SU-DHL-6 (cell line): Measurements from ENCODE around the gene ICAM4.

Experiments used
- CTCF ChIP-seq: fragments of 200-600 bp; sonication (generic); IDR thresholded peaks from one replicate; pipeline ENCODE4 v1.5.1; 2017; ENCODE audit warnings: antibody characterized with exemption, mild to moderate bottlenecking, low read length, moderate library complexity; ENCODE audit not compliant: insufficient read depth, poor library complexity, severe bottlenecking
- EZH2phosphoT487 ChIP-seq: fragments of 200-600 bp; sonication (generic), shearing (Covaris generic); conservative IDR thresholded peaks from 2 replicates; pipeline ENCODE4 v1.6.1; 2018; ENCODE audit warnings: mild to moderate bottlenecking, antibody characterized with exemption, low read length, moderate library complexity, mixed read lengths

GRCh38 chr19:10256551-10256950, 30.2 kb upstream of the ICAM4 start:
- no peak for TF ChIP-seq CTCF
- TF ChIP-seq EZH2phosphoT487, result no peak
